Measurements from ENCODE around the gene NPLOC4. TPM values are rescaled to one million over a fixed set of nuclear protein-coding genes. Genes with fewer than 3 reads are reported as not detected.

Gene NPLOC4
- total and polyA plus RNA-seq, 2 of the 13 experiments (the other 11 are each of a cell fraction or from before 2014, with no cell fraction given), result 57.0 to 97.0 TPM

DNA sequence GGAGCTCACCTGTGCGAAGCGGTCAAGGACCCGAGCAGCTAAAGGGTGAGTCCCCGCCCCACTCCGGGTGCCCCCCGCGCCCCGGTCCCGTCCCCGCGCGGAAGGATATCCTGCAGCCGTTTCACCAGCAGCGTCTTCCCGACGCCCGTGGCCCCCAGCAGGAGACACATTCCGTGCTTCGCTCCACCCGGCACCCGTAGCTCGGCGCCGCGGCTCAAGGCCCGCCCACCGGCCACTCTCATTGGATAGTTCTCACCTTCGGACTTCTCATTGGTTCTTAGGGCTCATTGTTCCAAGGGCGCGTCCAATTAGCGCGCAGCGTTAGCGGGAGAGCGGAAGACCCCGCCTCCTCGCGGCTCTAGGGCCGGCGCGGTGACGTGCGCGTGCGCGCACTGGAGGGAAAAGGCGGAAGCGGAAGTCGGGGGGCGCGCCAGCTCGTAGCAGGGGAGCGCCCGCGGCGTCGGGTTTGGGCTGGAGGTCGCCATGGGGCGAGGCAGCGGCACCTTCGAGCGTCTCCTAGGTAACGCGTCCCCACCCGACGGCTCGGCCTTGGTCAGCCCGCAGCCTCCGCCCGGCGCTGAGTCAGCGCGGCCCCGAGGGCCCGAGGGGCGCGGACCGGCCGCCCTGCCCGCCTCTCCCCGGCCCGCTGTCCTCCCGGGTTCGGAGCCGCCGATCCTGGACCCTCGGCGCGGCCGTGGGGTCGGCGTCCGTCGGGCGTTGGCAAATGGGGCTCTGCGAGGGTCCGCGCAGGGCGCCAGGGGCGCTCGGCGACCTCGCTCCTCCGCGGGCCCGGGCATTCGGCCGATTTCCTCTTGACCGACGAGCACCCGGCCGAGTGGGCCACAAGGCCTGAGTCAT is 46.9 kb upstream of the NPLOC4 start, which contains the start of the genes ARL16 and HGS (continued):
- TF ChIP-seq, protein P1, sequence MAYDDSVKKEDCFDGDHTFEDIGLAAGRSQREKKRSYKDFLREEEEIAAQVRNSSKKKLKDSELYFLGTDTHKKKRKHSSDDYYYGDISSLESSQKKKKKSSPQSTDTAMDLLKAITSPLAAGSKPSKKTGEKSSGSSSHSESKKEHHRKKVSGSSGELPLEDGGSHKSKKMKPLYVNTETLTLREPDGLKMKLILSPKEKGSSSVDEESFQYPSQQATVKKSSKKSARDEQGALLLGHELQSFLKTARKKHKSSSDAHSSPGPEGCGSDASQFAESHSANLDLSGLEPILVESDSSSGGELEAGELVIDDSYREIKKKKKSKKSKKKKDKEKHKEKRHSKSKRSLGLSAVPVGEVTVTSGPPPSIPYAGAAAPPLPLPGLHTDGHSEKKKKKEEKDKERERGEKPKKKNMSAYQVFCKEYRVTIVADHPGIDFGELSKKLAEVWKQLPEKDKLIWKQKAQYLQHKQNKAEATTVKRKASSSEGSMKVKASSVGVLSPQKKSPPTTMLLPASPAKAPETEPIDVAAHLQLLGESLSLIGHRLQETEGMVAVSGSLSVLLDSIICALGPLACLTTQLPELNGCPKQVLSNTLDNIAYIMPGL (CRISPR knock-in tag; IDR thresholded peaks at IDR 0.05; ENCODE audit: borderline replicate concordance in 1 of 2, low read depth in 1 of 2), result peak; percentile 84 to 86
- peak; percentile 80 for TF ChIP-seq DR1 (CRISPR knock-in tag; IDR thresholded peaks at IDR 0.05)
- TF ChIP-seq ZNF619 (CRISPR knock-in tag; IDR thresholded peaks at IDR 0.05), result no peak; the same call in 1 of the 2 replicates
- TF ChIP-seq, protein P2, sequence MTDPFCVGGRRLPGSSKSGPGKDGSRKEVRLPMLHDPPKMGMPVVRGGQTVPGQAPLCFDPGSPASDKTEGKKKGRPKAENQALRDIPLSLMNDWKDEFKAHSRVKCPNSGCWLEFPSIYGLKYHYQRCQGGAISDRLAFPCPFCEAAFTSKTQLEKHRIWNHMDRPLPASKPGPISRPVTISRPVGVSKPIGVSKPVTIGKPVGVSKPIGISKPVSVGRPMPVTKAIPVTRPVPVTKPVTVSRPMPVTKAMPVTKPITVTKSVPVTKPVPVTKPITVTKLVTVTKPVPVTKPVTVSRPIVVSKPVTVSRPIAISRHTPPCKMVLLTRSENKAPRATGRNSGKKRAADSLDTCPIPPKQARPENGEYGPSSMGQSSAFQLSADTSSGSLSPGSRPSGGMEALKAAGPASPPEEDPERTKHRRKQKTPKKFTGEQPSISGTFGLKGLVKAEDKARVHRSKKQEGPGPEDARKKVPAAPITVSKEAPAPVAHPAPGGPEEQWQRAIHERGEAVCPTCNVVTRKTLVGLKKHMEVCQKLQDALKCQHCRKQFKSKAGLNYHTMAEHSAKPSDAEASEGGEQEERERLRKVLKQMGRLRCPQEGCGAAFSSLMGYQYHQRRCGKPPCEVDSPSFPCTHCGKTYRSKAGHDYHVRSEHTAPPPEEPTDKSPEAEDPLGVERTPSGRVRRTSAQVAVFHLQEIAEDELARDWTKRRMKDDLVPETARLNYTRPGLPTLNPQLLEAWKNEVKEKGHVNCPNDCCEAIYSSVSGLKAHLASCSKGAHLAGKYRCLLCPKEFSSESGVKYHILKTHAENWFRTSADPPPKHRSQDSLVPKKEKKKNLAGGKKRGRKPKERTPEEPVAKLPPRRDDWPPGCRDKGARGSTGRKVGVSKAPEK (CRISPR knock-in tag; IDR thresholded peaks at IDR 0.05; ENCODE audit: borderline replicate concordance), result no peak
- no peak; the same call in 1 of the 2 replicates for TF ChIP-seq ZSCAN12 (CRISPR knock-in tag; IDR thresholded peaks at IDR 0.05)
- TF ChIP-seq NR2C2 (CRISPR knock-in tag; IDR thresholded peaks at IDR 0.05; ENCODE audit: borderline replicate concordance), result peak; percentile 87
- no peak for TF ChIP-seq ZNF615 (CRISPR knock-in tag; IDR thresholded peaks at IDR 0.05; ENCODE audit: borderline replicate concordance)
- peak; percentile 58; the same call in 1 of the 2 replicates for TF ChIP-seq ZIK1 (CRISPR knock-in tag; IDR thresholded peaks at IDR 0.05; ENCODE audit: borderline replicate concordance, low read depth)
- TF ChIP-seq TRIM24 (CRISPR knock-in tag; IDR thresholded peaks at IDR 0.05), result no peak
- no peak for TF ChIP-seq ZNF432 (CRISPR knock-in tag; IDR thresholded peaks at IDR 0.05; ENCODE audit: borderline replicate concordance)
- peak; percentile 74 for TF ChIP-seq TGIF2 (CRISPR knock-in tag; IDR thresholded peaks at IDR 0.05)
- TF ChIP-seq, protein P3, sequence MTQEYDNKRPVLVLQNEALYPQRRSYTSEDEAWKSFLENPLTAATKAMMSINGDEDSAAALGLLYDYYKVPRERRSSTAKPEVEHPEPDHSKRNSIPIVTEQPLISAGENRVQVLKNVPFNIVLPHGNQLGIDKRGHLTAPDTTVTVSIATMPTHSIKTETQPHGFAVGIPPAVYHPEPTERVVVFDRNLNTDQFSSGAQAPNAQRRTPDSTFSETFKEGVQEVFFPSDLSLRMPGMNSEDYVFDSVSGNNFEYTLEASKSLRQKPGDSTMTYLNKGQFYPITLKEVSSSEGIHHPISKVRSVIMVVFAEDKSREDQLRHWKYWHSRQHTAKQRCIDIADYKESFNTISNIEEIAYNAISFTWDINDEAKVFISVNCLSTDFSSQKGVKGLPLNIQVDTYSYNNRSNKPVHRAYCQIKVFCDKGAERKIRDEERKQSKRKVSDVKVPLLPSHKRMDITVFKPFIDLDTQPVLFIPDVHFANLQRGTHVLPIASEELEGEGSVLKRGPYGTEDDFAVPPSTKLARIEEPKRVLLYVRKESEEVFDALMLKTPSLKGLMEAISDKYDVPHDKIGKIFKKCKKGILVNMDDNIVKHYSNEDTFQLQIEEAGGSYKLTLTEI (CRISPR knock-in tag; conservative IDR thresholded peaks at IDR 0.05), result no peak
- no peak for TF ChIP-seq NAIF1 (CRISPR knock-in tag; IDR thresholded peaks at IDR 0.05; ENCODE audit: borderline replicate concordance)
- TF ChIP-seq CC2D1A (CRISPR knock-in tag; IDR thresholded peaks at IDR 0.05), result no peak
- no peak for TF ChIP-seq AGO1 (IDR thresholded peaks at IDR 0.05; ENCODE audit: low read depth, low read length, poor library complexity, severe bottlenecking)
- no peak for TF ChIP-seq SRSF4 (IDR thresholded peaks at IDR 0.05; ENCODE audit: low read depth, low read length, poor library complexity, severe bottlenecking)
- TF ChIP-seq JDP2 (CRISPR knock-in tag; IDR thresholded peaks at IDR 0.05; ENCODE audit: borderline replicate concordance), result no peak; the same call in 1 of the 2 replicates
- no peak; the same call in 1 of the 2 replicates for TF ChIP-seq ZFP37 (CRISPR knock-in tag; IDR thresholded peaks at IDR 0.05; ENCODE audit: borderline replicate concordance)
- TF ChIP-seq, protein P4, sequence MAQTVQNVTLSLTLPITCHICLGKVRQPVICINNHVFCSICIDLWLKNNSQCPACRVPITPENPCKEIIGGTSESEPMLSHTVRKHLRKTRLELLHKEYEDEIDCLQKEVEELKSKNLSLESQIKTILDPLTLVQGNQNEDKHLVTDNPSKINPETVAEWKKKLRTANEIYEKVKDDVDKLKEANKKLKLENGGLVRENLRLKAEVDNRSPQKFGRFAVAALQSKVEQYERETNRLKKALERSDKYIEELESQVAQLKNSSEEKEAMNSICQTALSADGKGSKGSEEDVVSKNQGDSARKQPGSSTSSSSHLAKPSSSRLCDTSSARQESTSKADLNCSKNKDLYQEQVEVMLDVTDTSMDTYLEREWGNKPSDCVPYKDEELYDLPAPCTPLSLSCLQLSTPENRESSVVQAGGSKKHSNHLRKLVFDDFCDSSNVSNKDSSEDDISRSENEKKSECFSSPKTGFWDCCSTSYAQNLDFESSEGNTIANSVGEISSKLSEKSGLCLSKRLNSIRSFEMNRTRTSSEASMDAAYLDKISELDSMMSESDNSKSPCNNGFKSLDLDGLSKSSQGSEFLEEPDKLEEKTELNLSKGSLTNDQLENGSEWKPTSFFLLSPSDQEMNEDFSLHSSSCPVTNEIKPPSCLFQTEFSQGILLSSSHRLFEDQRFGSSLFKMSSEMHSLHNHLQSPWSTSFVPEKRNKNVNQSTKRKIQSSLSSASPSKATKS (CRISPR knock-in tag; IDR thresholded peaks at IDR 0.05), result no peak

Data from HepG2 (cell line).